ENCODE data around the gene LBX2.

DNA sequence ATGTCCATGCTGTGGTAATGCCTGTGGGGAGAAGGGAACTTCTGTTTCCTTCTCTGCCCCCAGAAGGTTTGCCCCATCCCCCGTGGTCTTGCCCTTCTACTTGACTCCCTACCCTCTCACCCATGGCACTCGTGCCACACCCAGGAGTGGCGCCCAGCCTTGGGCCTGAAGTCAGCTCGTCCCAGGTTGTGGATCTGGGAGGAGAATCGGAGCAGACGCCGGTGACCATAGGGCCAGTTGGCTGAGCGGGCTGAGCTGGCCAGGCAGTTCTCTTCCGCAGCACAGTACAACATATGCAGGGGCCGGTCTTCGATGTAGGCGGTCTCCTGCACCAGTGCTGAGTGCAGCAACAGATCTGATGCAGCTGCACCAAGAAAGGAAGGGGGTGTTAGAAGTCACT lies 35.0 kb upstream of the LBX2 start:
- TF ChIP-seq GATA2 (IDR thresholded peaks at IDR 0.05; ENCODE audit: low read depth, low read length) (no peak), GATA3 (IDR thresholded peaks at IDR 0.05; ENCODE audit: low read depth, low read length) (no peak)
